Measurements from ENCODE around the gene SRP9.
"Not testable (repeated sequence)": the region's sequence is repeated elsewhere in the genome, so short reads cannot be mapped to it uniquely, and the experiment has no call there.

DNA sequence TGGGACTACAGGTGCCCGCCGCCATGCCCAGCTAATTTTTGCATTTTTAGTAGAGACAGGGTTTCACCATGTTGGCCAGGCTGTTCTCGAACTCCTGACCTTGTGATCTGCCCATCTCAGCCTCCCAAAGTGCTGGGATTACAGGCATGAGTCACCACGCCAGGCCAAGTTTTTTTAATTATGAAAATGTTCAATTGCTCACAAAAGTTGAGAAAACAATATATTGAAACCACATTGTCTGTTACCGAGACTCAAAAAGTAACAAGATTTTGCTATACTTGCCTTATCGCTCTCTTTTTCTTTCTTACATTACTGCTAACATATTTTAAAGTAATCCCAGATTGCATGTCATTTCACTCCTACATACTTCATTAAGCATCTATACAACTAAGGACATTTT is 16.2 kb upstream of the SRP9 start:
- TF ChIP-seq FOXJ3 (CRISPR knock-in tag; IDR thresholded peaks at IDR 0.05); YY1 (IDR thresholded peaks at IDR 0.05; ENCODE audit: low read depth); RAD21 (IDR thresholded peaks at IDR 0.05; ENCODE audit: low read length); TAF1 (IDR thresholded peaks at IDR 0.05; ENCODE audit: borderline replicate concordance, low read depth, low read length); SMC3 (IDR thresholded peaks at IDR 0.05; ENCODE audit: low read depth, low read length); JUND (IDR thresholded peaks at IDR 0.05); MAX (IDR thresholded peaks at IDR 0.05; ENCODE audit: low read depth); USF1 (IDR thresholded peaks at IDR 0.05; ENCODE audit: borderline replicate concordance, low read depth): not testable (repeated sequence)
- TF ChIP-seq, protein P1, sequence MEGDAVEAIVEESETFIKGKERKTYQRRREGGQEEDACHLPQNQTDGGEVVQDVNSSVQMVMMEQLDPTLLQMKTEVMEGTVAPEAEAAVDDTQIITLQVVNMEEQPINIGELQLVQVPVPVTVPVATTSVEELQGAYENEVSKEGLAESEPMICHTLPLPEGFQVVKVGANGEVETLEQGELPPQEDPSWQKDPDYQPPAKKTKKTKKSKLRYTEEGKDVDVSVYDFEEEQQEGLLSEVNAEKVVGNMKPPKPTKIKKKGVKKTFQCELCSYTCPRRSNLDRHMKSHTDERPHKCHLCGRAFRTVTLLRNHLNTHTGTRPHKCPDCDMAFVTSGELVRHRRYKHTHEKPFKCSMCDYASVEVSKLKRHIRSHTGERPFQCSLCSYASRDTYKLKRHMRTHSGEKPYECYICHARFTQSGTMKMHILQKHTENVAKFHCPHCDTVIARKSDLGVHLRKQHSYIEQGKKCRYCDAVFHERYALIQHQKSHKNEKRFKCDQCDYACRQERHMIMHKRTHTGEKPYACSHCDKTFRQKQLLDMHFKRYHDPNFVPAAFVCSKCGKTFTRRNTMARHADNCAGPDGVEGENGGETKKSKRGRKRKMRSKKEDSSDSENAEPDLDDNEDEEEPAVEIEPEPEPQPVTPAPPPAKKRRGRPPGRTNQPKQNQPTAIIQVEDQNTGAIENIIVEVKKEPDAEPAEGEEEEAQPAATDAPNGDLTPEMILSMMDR (IDR thresholded peaks at IDR 0.05) = not testable (repeated sequence)
- 0 out of 2 replicates have a peak, but pooled peaks have one; percentile 10 for TF ChIP-seq TCF12 (IDR thresholded peaks at IDR 0.05)

Measured in SK-N-SH (cell line).